RWPE2 (cell line): Measurements from ENCODE around the gene PKNOX2.

Source experiments
- ATAC-seq: fragments of 200-7000 bp; cut with Tn5 transposase; 3 replicates; pipeline ENCODE4 v1.9.1; 2021; ENCODE audit warnings: low read depth
- DNase-seq: peaks from one replicate; pipeline ENCODE4 v3.0.0-alpha.2; 2020; ENCODE audit warnings: low spot score
- H3K27ac ChIP-seq: fragments of 450-650 bp; 2 replicates; pipeline ENCODE4 v1.5.1; 2017; ENCODE audit warnings: mild to moderate bottlenecking; ENCODE audit not compliant: poor library complexity, severe bottlenecking
- H3K27me3 ChIP-seq: fragments of 250-450 bp; sonication (Bioruptor Pico); 2 replicates; pipeline ENCODE4 v1.5.1; 2021; ENCODE audit warnings: mild to moderate bottlenecking, moderate library complexity; ENCODE audit not compliant: insufficient read depth, poor library complexity, severe bottlenecking
- H3K36me3 ChIP-seq: fragments of 250-450 bp; sonication (Bioruptor Pico); 2 replicates; pipeline ENCODE4 v1.5.1; 2020; ENCODE audit warnings: low read depth, mild to moderate bottlenecking, moderate library complexity
- H3K4me1 ChIP-seq: fragments of 250-450 bp; sonication (Bioruptor Pico); 2 replicates; pipeline ENCODE4 v1.5.1; 2021; ENCODE audit warnings: mild to moderate bottlenecking, moderate library complexity; ENCODE audit not compliant: insufficient read depth, poor library complexity, severe bottlenecking
- H3K4me3 ChIP-seq: fragments of 250-450 bp; sonication (Bioruptor Pico); 2 replicates; pipeline ENCODE4 v1.5.1; 2021; ENCODE audit warnings: mild to moderate bottlenecking, moderate library complexity; ENCODE audit not compliant: severe bottlenecking
- H3K9me3 ChIP-seq: fragments of 250-450 bp; sonication (Bioruptor Pico); 2 replicates; pipeline ENCODE4 v1.5.1; 2021; ENCODE audit warnings: mild to moderate bottlenecking, moderate library complexity; ENCODE audit not compliant: severe bottlenecking
- TF ChIP-seq, protein P1 (sequence below): fragments of 450-650 bp; IDR thresholded peaks from one replicate; pipeline ENCODE4 v1.5.1; 2017; ENCODE audit warnings: mild to moderate bottlenecking, moderate library complexity; ENCODE audit not compliant: poor library complexity, severe bottlenecking

The PKNOX2 gene

DNA sequence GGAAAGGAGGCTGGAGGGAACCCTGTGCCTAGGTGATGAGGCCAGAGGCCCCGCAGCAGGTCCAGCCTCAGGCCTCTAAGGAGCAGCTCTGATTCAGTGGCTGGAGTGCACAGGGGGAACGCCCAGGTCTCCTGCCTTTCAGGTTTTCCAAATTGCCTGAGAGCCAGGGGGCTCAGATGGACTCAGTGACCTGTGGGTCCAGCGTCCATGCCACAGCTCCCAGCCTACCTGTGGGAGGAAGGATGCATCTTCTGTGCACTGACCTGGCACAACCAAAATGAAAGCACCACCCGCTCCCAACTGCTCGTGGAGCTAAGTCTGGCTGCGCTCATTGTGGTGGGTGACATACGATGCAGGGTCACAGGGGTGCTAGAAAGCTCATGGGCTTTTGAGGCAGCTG is 248.7 kb downstream of the PKNOX2 start:
- no peaks in the 10 kb centered on the region for H3K27me3 ChIP-seq
- DNase-seq, result no peak
- H3K36me3 ChIP-seq, result no peaks in the 10 kb centered on the region
- TF ChIP-seq, protein P1, sequence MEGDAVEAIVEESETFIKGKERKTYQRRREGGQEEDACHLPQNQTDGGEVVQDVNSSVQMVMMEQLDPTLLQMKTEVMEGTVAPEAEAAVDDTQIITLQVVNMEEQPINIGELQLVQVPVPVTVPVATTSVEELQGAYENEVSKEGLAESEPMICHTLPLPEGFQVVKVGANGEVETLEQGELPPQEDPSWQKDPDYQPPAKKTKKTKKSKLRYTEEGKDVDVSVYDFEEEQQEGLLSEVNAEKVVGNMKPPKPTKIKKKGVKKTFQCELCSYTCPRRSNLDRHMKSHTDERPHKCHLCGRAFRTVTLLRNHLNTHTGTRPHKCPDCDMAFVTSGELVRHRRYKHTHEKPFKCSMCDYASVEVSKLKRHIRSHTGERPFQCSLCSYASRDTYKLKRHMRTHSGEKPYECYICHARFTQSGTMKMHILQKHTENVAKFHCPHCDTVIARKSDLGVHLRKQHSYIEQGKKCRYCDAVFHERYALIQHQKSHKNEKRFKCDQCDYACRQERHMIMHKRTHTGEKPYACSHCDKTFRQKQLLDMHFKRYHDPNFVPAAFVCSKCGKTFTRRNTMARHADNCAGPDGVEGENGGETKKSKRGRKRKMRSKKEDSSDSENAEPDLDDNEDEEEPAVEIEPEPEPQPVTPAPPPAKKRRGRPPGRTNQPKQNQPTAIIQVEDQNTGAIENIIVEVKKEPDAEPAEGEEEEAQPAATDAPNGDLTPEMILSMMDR, result no peak
- no peak overlapping the region for H3K4me3 ChIP-seq
- no peak for ATAC-seq
- no peaks in the 10 kb centered on the region for H3K9me3 ChIP-seq
- H3K4me1 ChIP-seq, result no peaks in the 10 kb centered on the region
- H3K27ac ChIP-seq, result no peak overlapping the region

DNA sequence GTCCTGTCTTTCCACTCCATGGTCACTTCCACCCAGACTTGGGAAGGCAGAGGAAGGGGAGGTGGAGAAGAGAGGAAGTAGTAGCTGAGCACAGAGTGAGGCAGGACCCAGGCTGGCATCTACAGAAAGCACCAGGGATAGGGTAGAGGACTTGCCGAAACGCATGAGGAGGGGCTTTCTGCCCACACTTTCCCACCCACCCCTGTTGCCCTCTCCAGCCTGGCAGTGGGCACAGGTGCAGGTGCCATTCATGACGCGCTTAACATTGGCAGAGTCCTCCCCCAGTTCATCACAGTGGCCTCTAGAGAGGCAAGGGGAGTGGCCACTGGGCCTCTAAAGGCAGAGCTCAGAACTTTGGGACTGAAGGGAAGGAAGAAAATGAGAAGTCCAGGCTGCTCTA is 249.6 kb downstream of the PKNOX2 start:
- H3K4me1 ChIP-seq, result no peaks in the 10 kb centered on the region
- TF ChIP-seq, protein P1, result no peak
- H3K27me3 ChIP-seq, result no peaks in the 10 kb centered on the region

GRCh38 chr11:125416981-125417935 is 252.7 kb downstream of the PKNOX2 start:
- Histone ChIP-seq H3K36me3 (no peaks in the 10 kb centered on the region), H3K9me3 (no peaks in the 10 kb centered on the region), H3K27ac (no peak overlapping the region), H3K4me1 (no peaks in the 10 kb centered on the region), H3K27me3 (no peaks in the 10 kb centered on the region), H3K4me3 (no peak overlapping the region)
- ATAC-seq, result no peak
- DNase-seq, result no peak
- TF ChIP-seq, protein P1, result no peak

More for the DNA sequence above, 249.6 kb downstream of the PKNOX2 start:
- H3K36me3 ChIP-seq, result no peaks in the 10 kb centered on the region
- H3K27ac ChIP-seq, result no peak overlapping the region
- no peaks in the 10 kb centered on the region for H3K9me3 ChIP-seq
- ATAC-seq (no peak), DNase-seq (no peak)
- H3K4me3 ChIP-seq, result no peak overlapping the region

- ATAC-seq, result no peak
- Histone ChIP-seq H3K36me3 (no peaks in the 10 kb centered on the region), H3K27me3 (no peaks in the 10 kb centered on the region), H3K9me3 (no peaks in the 10 kb centered on the region), H3K27ac (no peak overlapping the region), H3K4me3 (no peak overlapping the region), H3K4me1 (no peaks in the 10 kb centered on the region)
- DNase-seq, result no peak
- TF ChIP-seq, protein P1, result no peak
These were observed 253.8 kb downstream of the PKNOX2 start for GRCh38 chr11:125418396-125418795.

GRCh38 chr11:125422681-125423080 is 258.1 kb downstream of the PKNOX2 start:
- ATAC-seq, result no peak
- TF ChIP-seq, protein P1, result no peak
- no peaks in the 10 kb centered on the region for H3K27me3 ChIP-seq
- DNase-seq, result no peak
- H3K4me3 ChIP-seq, result no peak overlapping the region
- H3K9me3 ChIP-seq, result no peaks in the 10 kb centered on the region
- H3K27ac ChIP-seq, result no peak overlapping the region
- no peaks in the 10 kb centered on the region for H3K36me3 ChIP-seq
- no peaks in the 10 kb centered on the region for H3K4me1 ChIP-seq
